Hepatocyte (in vitro differentiated cells): ENCODE results near the gene IKZF2. TPM values are rescaled to one million over a fixed set of nuclear protein-coding genes. Genes with fewer than 3 reads are reported as not detected.

Experiments used
- DNase-seq: peaks from one replicate; pipeline ENCODE4 v3.0.0-alpha.2; 2016; ENCODE audit warnings: low spot score
- H2AFZ ChIP-seq: fragments of 200-600 bp; sonication (generic); 2 replicates; pipeline ENCODE4 v1.6.0; 2016; ENCODE audit warnings: antibody characterized with exemption, mild to moderate bottlenecking
- H3K27ac ChIP-seq: fragments of 200-600 bp; sonication (generic); 2 replicates; pipeline ENCODE4 v1.5.1; 2016; ENCODE audit warnings: mild to moderate bottlenecking
- H3K27me3 ChIP-seq: fragments of 200-600 bp; sonication (generic); 2 replicates; pipeline ENCODE4 v1.6.1; 2016
- H3K36me3 ChIP-seq: fragments of 200-600 bp; sonication (generic); replicated peaks from 2 replicates; pipeline ENCODE4 v1.5.1; 2016; ENCODE audit warnings: low read depth; ENCODE audit not compliant: insufficient read depth
- H3K4me1 ChIP-seq: fragments of 200-600 bp; sonication (generic); 2 replicates; pipeline ENCODE4 v1.5.1; 2016; ENCODE audit warnings: mild to moderate bottlenecking, moderate library complexity; ENCODE audit not compliant: insufficient read depth
- H3K4me2 ChIP-seq: fragments of 200-600 bp; sonication (generic); 2 replicates; pipeline ENCODE4 v1.6.0; 2016
- H3K4me3 ChIP-seq: fragments of 200-600 bp; sonication (generic); 2 replicates; pipeline ENCODE4 v1.5.1; 2016; ENCODE audit warnings: mild to moderate bottlenecking
- H3K79me2 ChIP-seq: fragments of 200-600 bp; sonication (generic); 2 replicates; pipeline ENCODE4 v1.6.0; 2017; ENCODE audit warnings: mild to moderate bottlenecking
- H3K9me2 ChIP-seq: fragments of 200-600 bp; sonication (generic); replicated peaks from 2 replicates; pipeline ENCODE4 v1.6.0; 2017; ENCODE audit warnings: mild to moderate bottlenecking; ENCODE audit not compliant: insufficient read depth
- H3K9me3 ChIP-seq: fragments of 200-600 bp; sonication (generic); 2 replicates; pipeline ENCODE4 v1.5.1; 2016; ENCODE audit warnings: low read depth, mild to moderate bottlenecking
- H4K20me1 ChIP-seq: fragments of 200-600 bp; sonication (generic); 2 replicates; pipeline ENCODE4 v1.6.0; 2016; ENCODE audit warnings: mild to moderate bottlenecking; ENCODE audit not compliant: insufficient read depth, poor library complexity, severe bottlenecking
- CTCF ChIP-seq: fragments of 200-600 bp; sonication (generic); IDR thresholded peaks from 2 replicates; pipeline ENCODE4 v1.5.1; 2016; ENCODE audit warnings: antibody characterized with exemption, mild to moderate bottlenecking; ENCODE audit not compliant: poor library complexity
- EZH2 ChIP-seq: fragments of 200-600 bp; sonication (generic); IDR thresholded peaks from 2 replicates; pipeline ENCODE4 v1.6.1; 2016; ENCODE audit warnings: antibody characterized with exemption, mild to moderate bottlenecking, borderline replicate concordance
- EZH2phosphoT487 ChIP-seq: fragments of 200-600 bp; sonication (generic); IDR thresholded peaks from one replicate; pipeline ENCODE4 v1.6.1; 2018; ENCODE audit warnings: antibody characterized with exemption, mild to moderate bottlenecking, low read depth, moderate library complexity; ENCODE audit not compliant: unreplicated experiment, severe bottlenecking
- WGBS: methylation state at CpG from one replicate; pipeline ENCODE4 v1.1.6; 2016; ENCODE audit warnings: low lambda C conversion rate; ENCODE audit errors: missing lambda C conversion rate; 5-methylcytosine and 5-hydroxymethylcytosine counted together
- polyA plus RNA-seq: library from polyadenylated mRNA; unstranded; fragments of >200 nt; fragmentation: Nextera tagmentation; extraction: Ambion mirVana; gene quantifications from 2 replicates; pipeline ENCODE4 v1.2.1, GENCODE V29; 2016
- total RNA-seq: library from RNA; depleted of rRNA; stranded (reverse); fragments of >200 nt; gene quantifications from 2 replicates; pipeline ENCODE4 v1.2.3, GENCODE V29; 2014

IKZF2 gene
- total and polyA plus RNA-seq, 2 experiments from 2014 or later = 1.4 to 13.1 TPM

- DNase-seq = no peak
- no peaks in the 10 kb centered on the region for H3K9me2 ChIP-seq
- H3K4me1 ChIP-seq = no peaks in the 10 kb centered on the region
- H3K27ac ChIP-seq = no peak overlapping the region
- WGBS = 79% methylated on average over 1 of the region's 1 CpG
- H3K36me3 ChIP-seq = no peaks in the 10 kb centered on the region
- H4K20me1 ChIP-seq = no peaks in the 10 kb centered on the region
- H3K27me3 ChIP-seq = no peaks in the 10 kb centered on the region
- no peak overlapping the region for H3K4me3 ChIP-seq
- TF ChIP-seq EZH2phosphoT487 (no peak), CTCF (no peak), EZH2 (no peak)
- no peak overlapping the region for H3K4me2 ChIP-seq
- peaks cover 4% of the 10 kb centered on the region for H3K79me2 ChIP-seq
- H2AFZ ChIP-seq = no peak overlapping the region
- no peaks in the 10 kb centered on the region for H3K9me3 ChIP-seq
Observed at GRCh38 chr2:213069531-213069930, 81.9 kb downstream of the IKZF2 start.

GRCh38 chr2:213068676-213069359 is 82.6 kb downstream of the IKZF2 start:
- no peak for DNase-seq
- Histone ChIP-seq H3K9me2 (no peaks in the 10 kb centered on the region), H3K9me3 (no peaks in the 10 kb centered on the region), H3K4me3 (no peak overlapping the region), H3K27ac (no peak overlapping the region), H3K4me2 (no peak overlapping the region), H4K20me1 (no peaks in the 10 kb centered on the region), H3K4me1 (no peaks in the 10 kb centered on the region), H3K79me2 (peaks cover 4% of the 10 kb centered on the region), H2AFZ (no peak overlapping the region), H3K36me3 (no peaks in the 10 kb centered on the region), H3K27me3 (no peaks in the 10 kb centered on the region)
- TF ChIP-seq EZH2phosphoT487 = no peak
- no peak for TF ChIP-seq EZH2
- TF ChIP-seq CTCF = no peak
- 91% methylated on average over 2 of the region's 2 CpGs for WGBS

- Histone ChIP-seq H3K79me2 (peaks cover 4% of the 10 kb centered on the region), H3K9me3 (no peaks in the 10 kb centered on the region), H4K20me1 (no peaks in the 10 kb centered on the region), H3K27ac (no peak overlapping the region), H3K4me1 (no peaks in the 10 kb centered on the region), H3K9me2 (no peaks in the 10 kb centered on the region), H2AFZ (no peak overlapping the region), H3K27me3 (no peaks in the 10 kb centered on the region), H3K36me3 (no peaks in the 10 kb centered on the region), H3K4me2 (no peak overlapping the region), H3K4me3 (no peak overlapping the region)
- no peak for DNase-seq
- TF ChIP-seq CTCF (no peak), EZH2 (no peak), EZH2phosphoT487 (no peak)
Observed at GRCh38 chr2:213067888-213068287, 83.5 kb downstream of the IKZF2 start.

DNA sequence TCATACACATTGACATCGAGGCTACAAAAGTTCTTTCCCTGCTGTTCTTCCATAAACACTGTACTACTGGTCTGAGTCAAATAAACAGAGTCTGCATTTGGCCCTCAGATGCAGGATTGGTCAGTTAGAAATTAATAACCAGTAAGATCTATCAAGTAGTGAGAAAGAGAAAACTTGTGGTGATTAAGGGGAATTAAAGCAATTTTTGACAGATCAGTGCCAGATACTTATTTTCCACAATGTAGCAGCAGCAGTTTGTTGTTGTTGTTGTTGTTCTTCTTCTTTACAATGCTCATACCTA is 85.0 kb downstream of the IKZF2 start:
- TF ChIP-seq EZH2phosphoT487 = no peak
- no peak for TF ChIP-seq CTCF
- TF ChIP-seq EZH2 = no peak
- no peaks in the 10 kb centered on the region for H3K9me2 ChIP-seq
- no peak overlapping the region for H2AFZ ChIP-seq
- H3K9me3 ChIP-seq = no peaks in the 10 kb centered on the region
- no peaks in the 10 kb centered on the region for H3K4me1 ChIP-seq
- H3K79me2 ChIP-seq = peaks cover 4% of the 10 kb centered on the region
- H3K27ac ChIP-seq = no peak overlapping the region
- DNase-seq = no peak
- peak overlapping the region; percentile 51 for H3K4me2 ChIP-seq
- H4K20me1 ChIP-seq = no peaks in the 10 kb centered on the region
- 40% methylated on average over 1 of the region's 1 CpG for WGBS
- no peaks in the 10 kb centered on the region for H3K36me3 ChIP-seq
- no peak overlapping the region for H3K4me3 ChIP-seq
- no peaks in the 10 kb centered on the region for H3K27me3 ChIP-seq
